Activated B cell treated with CpG ODN at 0.5 μM for 24 hours (primary cell): ENCODE results near the gene ANTXR2. TPM values are rescaled to one million over a fixed set of nuclear protein-coding genes. Genes with fewer than 3 reads are reported as not detected.

ENCODE experiments used
- ATAC-seq: fragments of 200-7000 bp; cut with Tn5 transposase; one replicate; pipeline ENCODE4 v1.10.0; 2021; ENCODE audit warnings: low read depth, mild to moderate bottlenecking, moderate library complexity
- CTCF ChIA-PET: fragments of 350-600 bp; sonication (Branson Sonifier 250); formaldehyde crosslinking; loops from one replicate; lab custom pipeline; 2021; ENCODE audit warnings: antibody characterized with exemption; lab: Charles Lee
- POLR2A ChIA-PET: fragments of 350-600 bp; sonication (Branson Sonifier 250); formaldehyde crosslinking; loops from one replicate; lab custom pipeline; 2021; ENCODE audit warnings: antibody characterized with exemption; lab: Charles Lee
- DNase-seq: peaks from one replicate; pipeline ENCODE4 v3.0.0; 2022
- H3K27ac Mint-ChIP-seq: one replicate; pipeline ENCODE4 v1.8.0; 2020; ENCODE audit warnings: mixed read lengths
- H3K27me3 Mint-ChIP-seq: one replicate; pipeline ENCODE4 v1.8.0; 2021; ENCODE audit warnings: mixed read lengths
- H3K36me3 Mint-ChIP-seq: one replicate; pipeline ENCODE4 v1.8.0; 2021; ENCODE audit warnings: low read depth, mixed read lengths
- H3K4me1 Mint-ChIP-seq: one replicate; pipeline ENCODE4 v1.8.0; 2021; ENCODE audit warnings: mixed read lengths
- H3K4me3 Mint-ChIP-seq: one replicate; pipeline ENCODE4 v1.8.0; 2020; ENCODE audit warnings: mild to moderate bottlenecking, mixed read lengths
- H3K9me3 Mint-ChIP-seq: one replicate; pipeline ENCODE4 v1.8.0; 2020; ENCODE audit warnings: mixed read lengths
- CTCF ChIP-seq: fragments of 200-600 bp; IDR thresholded peaks from one replicate; pipeline ENCODE4 v1.8.0; 2022; ENCODE audit warnings: antibody characterized with exemption, mild to moderate bottlenecking
- intact Hi-C: fragments of 100-400 bp; cut with micrococcal nuclease; formaldehyde crosslinking; loops from one replicate; pipeline ENCODE4 v1.15.1; 2024
- total RNA-seq: library from RNA; stranded (reverse); gene quantifications from 2 replicates; pipeline ENCODE4 v1.2.3, GENCODE V29; 2022

ANTXR2 gene
- total RNA-seq, 1 donor from 2014 or later, result 19.6 TPM

- Mint-ChIP-seq H3K36me3 (peaks cover 68% of the 10 kb centered on the region), H3K4me3 (no peak overlapping the region), H3K4me1 (peaks cover 20% of the 10 kb centered on the region), H3K27ac (no peak overlapping the region), H3K9me3 (peaks cover 7% of the 10 kb centered on the region), H3K27me3 (no peaks in the 10 kb centered on the region)
- intact Hi-C loops, result loop anchor here (2.0 kb wide), 1 partner anchor 14 kb away; no protein-coding TSS in a partner anchor
- CTCF ChIA-PET, result no interaction called here
- POLR2A ChIA-PET, result no interaction called here
- DNase-seq (no peak), ATAC-seq (no peak)
- TF ChIP-seq CTCF, result no peak
Measured at GRCh38 chr4:80008971-80009370, 64.1 kb downstream of the ANTXR2 start.

GRCh38 chr4:80008351-80008750 is 64.7 kb downstream of the ANTXR2 start:
- Mint-ChIP-seq H3K4me3 (no peak overlapping the region), H3K27ac (no peak overlapping the region), H3K4me1 (peaks cover 20% of the 10 kb centered on the region), H3K9me3 (peaks cover 7% of the 10 kb centered on the region), H3K36me3 (peaks cover 65% of the 10 kb centered on the region), H3K27me3 (no peaks in the 10 kb centered on the region)
- intact Hi-C loops, result loop anchor here (2.0 kb wide), 1 partner anchor 14 kb away; no protein-coding TSS in a partner anchor
- DNase-seq (no peak), ATAC-seq (no peak)
- TF ChIP-seq CTCF, result no peak
- ChIA-PET POLR2A (no interaction called here), CTCF (no interaction called here)

DNA sequence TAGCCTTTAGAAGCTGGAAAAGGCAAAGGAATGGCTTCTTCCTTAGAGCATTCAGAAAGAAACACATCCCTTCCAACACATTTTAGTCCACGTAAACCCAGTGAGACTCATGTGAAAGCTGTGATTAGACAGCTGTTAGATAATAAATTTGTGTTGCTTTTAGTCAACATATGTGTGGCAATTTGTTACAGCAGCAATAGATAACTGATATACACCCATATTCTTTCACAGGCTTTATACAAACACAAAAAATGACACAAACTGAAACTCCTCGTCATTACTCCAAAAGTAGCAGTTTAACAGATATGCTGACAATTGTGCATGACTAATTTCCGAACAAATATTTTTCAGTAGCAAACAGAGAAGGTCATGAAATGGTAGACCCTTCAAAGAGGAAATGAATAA is 65.3 kb downstream of the ANTXR2 start:
- ChIA-PET CTCF (no interaction called here), POLR2A (no interaction called here)
- no peak for TF ChIP-seq CTCF
- no peak overlapping the region for H3K27ac Mint-ChIP-seq
- no peak overlapping the region for H3K4me3 Mint-ChIP-seq
- intact Hi-C loops, result loop anchor here (2.0 kb wide), 1 partner anchor 15 kb away; no protein-coding TSS in a partner anchor
- peaks cover 65% of the 10 kb centered on the region for H3K36me3 Mint-ChIP-seq
- H3K9me3 Mint-ChIP-seq, result peaks cover 7% of the 10 kb centered on the region
- DNase-seq (no peak), ATAC-seq (peak; percentile 31)
- H3K4me1 Mint-ChIP-seq, result peaks cover 20% of the 10 kb centered on the region
- H3K27me3 Mint-ChIP-seq, result no peaks in the 10 kb centered on the region

GRCh38 chr4:80006935-80007744 is 65.9 kb downstream of the ANTXR2 start:
- peak overlapping the region; percentile 56 for H3K27ac Mint-ChIP-seq
- H3K4me3 Mint-ChIP-seq, result no peak overlapping the region
- POLR2A ChIA-PET, result no interaction called here
- no peaks in the 10 kb centered on the region for H3K27me3 Mint-ChIP-seq
- DNase-seq, result no peak
- intact Hi-C loops, result no loop called here
- CTCF ChIA-PET, result no interaction called here
- peaks cover 20% of the 10 kb centered on the region for H3K4me1 Mint-ChIP-seq
- no peak for TF ChIP-seq CTCF
- H3K36me3 Mint-ChIP-seq, result peaks cover 67% of the 10 kb centered on the region
- ATAC-seq, result no peak
- peaks cover 7% of the 10 kb centered on the region for H3K9me3 Mint-ChIP-seq

- Mint-ChIP-seq H3K36me3 (peaks cover 68% of the 10 kb centered on the region), H3K27ac (peak overlapping the region; percentile 65), H3K27me3 (no peaks in the 10 kb centered on the region), H3K9me3 (peaks cover 7% of the 10 kb centered on the region), H3K4me3 (no peak overlapping the region), H3K4me1 (peaks cover 20% of the 10 kb centered on the region)
- POLR2A ChIA-PET, result no interaction called here
- intact Hi-C loops, result no loop called here
- no peak for TF ChIP-seq CTCF
- CTCF ChIA-PET, result no interaction called here
- peak; percentile 54 for ATAC-seq
- no peak for DNase-seq
Measured at GRCh38 chr4:80005863-80006262, 67.2 kb downstream of the ANTXR2 start.
